GM21447 (cell line): Measurements from ENCODE around the gene CADM1.

Experiments
- ATAC-seq: cut with Tn5 transposase; IDR thresholded peaks from one replicate; pipeline ENCODE4 v1.9.1; 2021; ENCODE audit not compliant: unreplicated experiment

CADM1 gene

DNA sequence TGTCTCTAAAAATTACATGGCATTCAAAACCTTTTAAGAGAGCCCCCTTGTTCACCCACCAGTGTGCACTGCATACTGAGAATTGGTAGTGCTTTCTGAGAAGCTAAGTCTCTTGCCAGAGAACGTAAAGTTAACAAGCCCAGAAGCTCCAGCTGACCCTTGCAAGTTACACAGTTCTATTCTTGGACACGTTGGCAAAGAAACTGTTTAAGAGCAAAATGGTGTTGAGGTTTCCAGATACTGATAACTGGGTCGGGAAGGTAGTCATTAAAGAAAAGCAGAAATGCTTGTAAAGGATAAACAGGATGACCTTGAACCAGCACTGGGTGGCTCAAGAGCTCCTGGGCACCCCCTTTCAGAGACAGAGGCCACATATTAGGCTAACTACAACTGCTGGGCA lies 284.8 kb downstream of the CADM1 start:
- no peak for ATAC-seq

DNA sequence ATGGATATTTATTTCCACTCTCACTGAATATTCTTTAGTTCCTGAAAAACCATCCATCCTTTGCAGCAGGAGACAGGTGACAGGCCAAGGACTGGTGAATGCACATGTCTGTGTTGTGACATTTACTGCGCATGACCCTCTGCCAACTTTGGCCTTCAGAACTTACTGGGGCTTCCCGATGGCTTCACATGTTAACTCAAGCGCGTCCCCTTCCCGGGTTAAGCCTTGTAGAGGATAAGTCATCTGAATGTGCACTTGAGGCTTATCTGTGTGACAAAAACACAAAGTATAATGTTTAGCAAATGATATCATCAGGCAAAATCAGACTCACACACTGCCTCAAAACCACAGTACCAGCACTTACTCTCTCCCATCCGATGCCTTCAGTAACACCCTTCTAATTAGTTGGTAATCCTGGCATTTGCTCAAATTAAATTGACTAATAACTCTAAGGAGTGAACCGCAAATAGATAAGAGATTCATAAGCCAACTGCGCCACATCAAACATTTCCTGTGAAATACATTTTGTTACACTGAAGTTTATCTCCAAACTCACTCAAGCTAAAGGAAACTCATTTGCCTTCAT lies 286.4 kb downstream of the CADM1 start:
- no peak for ATAC-seq

DNA sequence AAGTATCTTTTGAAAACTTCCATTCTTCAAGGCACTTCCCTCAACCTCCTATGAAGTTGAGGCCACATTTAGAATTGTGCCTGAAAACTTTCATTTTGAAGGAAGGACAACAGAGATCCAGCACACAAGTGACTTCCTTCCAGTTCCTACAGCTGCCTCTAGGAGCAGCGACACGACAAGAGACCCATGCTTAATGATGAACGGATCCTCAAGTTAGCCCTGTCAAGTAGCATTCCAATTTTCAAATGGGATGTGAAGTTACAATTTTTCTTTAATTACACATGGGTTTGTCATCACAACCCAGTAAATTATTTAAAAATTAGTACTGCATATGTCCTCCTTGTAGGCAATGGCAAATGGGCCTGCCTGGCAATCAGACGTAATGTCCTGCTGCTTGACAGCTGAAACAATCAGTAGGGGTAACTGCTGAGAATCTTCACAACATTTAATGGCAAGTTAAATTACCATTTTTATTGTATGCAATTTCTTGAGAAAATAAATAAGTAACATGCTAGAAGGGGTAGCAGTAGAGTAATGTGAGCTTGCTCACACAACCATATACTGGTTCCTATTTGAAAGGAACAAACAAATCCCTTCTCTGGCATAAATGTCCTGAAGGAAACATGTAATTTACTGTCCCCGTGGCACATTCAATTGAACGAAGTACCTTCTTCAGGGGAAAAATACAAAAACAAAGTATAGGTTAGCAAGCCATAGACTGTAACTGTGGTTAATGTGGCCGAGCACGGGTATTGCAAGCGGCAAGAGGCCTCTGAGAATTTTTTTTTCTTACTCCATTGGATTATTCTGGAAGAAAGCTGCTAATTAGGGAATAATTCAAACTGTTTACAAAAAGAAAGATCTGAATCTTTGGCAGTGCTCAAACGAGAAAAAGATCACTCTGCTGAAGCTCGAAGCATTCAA lies 288.3 kb downstream of the CADM1 start:
- ATAC-seq: no peak

DNA sequence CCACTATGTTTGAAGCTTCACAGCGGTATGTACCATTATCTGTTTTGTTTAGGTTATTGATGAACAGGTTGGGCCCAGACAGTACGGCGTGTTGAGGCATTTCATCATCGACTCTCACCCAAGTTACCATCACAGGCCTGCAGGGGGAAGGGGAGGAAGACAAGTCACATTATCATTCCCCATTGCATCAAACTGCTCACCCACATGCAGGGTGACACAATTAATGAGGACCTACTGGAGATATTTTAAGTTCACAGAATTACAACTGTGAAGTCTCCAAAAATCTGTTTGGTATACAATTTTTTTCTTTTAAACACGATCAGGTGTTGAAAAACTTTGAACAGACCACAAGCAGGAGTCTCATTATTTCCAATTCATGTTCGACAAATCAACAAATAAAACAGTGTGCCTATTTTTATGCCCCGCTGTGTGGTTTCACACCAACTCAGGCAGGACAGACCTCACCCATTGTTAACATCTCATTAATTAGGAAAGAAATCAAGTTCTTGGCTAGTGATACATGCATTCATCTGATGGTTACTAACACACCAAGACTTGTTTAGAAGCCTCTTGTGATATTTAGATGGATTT lies 289.5 kb downstream of the CADM1 start:
- no peak for ATAC-seq

DNA sequence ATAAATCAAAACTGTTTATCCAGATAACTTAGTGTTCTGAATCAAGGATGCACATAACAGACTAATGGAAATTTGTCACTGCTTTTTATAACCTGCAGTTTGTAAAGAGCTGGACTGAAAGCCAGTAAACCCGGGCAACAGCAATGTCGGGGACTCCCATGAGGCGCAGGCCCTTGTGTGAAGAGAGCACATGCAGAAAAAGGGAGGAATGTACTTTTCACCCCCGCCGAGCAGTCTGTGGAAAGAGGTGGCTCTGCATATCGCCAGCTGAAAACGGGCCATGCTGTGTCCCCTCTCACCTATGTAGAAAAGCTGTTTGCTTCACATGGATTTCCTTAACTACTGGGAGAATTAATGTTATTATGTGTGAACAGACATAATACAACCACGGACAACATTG lies 291.2 kb downstream of the CADM1 start:
- no peak for ATAC-seq

DNA sequence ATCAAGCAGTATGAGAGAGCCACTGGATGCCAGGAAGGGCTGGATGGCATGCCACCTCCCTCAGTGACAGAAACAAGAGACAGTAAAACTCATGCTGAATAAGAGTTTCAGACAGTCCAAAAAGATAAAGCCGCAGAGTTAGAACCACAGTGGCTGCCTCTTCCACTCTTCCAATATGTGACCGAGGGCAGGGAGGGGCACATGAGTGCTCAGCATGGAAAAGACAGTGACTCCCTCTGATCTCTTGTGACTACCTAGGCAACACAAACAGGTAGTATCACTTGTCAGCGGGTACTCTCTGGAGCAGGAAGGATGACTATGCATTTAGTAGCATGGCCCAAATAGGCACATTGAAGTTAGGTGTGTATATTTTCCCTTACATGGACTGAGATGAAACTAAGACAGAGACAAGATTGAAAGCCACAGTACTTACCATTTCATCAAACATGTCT lies 295.4 kb downstream of the CADM1 start:
- no peak for ATAC-seq

DNA sequence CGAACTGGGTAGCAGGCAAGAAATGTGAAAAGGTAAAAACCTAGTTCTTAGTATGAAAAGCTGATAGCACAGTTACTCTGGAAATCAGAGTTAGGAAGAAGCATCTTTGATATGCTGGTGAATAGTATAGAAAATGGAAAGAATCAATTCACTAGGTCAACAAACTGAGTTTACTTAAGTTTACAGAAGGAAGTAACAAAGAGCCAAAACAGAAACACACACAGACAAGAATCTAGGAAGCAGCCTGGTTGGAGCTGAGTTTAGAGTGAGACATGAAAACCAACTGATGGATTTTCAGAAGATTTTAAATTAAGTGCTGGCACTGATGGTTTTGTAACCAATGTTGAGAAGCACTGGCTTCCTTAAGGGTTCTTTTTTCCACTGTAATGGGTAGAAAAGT lies 296.3 kb downstream of the CADM1 start:
- ATAC-seq: no peak

DNA sequence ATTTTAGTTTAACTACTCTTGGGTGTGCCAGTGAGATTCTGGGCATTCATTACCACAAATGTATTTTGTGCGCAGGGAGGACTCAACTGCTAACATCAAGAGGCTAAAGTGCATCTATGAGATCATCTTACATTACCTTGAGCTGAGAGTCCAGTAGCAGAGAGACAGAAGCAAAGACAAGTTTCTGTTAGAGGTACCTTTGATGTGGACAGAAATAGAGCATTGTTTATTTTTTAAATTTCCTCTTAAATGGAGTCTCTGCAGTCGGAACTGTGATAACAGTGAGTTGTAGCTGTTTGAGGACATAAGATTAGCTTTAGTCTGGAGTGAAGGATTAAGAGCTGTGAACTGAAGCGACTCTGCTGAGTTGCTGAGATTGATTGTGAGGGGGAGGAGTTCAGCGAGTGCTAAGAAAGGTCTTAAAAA lies 297.0 kb downstream of the CADM1 start:
- no peak for ATAC-seq

DNA sequence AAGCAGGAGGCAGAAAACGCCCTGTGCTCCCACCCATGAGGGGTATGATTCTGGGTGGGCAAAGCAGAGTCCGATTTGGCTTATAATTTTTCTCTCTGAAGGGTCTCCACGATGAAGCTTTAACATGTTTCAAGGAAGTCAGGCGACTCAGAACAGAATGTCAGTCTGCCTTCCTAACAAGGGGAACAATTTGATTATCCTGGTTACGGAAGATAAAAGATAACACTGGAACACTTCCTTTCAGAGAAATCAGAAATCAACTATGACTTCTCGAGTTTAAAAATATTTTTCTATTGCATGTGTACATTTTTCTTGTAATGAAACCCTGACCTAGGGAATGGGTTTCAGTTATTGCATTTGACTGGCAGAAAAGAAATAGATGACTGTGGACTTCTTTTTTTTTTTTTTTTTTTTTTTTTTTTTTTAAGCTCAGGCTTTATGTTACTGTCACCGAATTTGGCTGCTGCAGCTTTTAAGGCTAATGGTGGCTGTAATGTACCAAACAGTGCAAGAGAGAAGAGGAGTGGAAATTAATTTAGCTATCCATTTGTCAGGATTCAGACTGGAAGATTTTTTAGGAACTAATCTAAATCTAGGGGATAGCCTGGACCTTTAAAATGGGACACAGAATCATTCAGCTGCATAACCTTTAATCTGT lies 297.7 kb downstream of the CADM1 start:
- no peak for ATAC-seq

DNA sequence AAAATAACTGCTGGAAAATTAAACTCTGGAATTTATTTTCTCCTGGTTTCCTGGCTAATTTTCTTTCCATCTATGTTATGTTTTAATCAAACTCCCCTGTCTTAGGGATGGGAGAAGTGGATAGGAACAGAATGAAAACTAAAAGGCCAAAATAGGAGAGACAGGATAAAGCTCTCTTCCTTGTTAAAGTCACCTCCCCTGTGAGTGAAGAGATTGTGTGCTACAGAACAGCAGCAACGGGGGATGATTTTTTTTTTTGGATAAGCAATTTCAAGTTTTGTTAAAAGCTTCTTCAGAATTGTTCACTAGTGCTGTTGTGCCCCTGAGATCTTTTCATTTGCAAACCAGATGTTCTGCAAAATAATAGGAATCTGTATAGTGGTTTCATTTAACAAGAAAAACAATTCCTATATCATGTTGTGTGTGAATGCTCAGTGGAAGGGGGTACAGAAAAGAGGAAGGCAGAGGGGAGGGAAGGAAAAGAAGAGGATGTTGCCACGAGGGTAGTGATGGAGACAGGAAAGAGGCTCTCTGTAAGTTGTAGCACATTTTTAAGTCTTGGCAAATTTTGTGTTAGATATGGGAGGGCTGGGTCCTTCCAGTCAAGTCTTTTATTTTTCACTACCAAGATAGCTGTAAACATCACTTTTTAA lies 301.2 kb downstream of the CADM1 start:
- ATAC-seq: no peak

DNA sequence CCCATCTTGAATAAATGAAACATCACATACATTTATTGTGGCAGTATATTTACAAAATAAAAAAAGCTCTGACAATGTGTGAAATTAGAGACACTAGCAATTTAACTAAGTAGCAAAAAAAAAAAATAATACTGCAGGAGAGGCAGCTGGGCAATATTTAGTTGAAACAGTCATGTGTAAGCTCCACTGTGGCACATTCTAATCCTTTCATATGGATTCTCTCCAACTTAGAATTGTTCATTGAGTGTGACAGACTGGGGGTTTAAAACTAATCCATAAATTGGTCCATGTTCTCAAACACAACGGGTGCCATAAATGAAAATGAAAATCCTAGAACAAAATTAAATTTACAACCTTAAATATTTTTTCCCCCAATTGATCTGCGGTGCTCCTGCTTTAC lies 302.1 kb downstream of the CADM1 start:
- no peak for ATAC-seq

DNA sequence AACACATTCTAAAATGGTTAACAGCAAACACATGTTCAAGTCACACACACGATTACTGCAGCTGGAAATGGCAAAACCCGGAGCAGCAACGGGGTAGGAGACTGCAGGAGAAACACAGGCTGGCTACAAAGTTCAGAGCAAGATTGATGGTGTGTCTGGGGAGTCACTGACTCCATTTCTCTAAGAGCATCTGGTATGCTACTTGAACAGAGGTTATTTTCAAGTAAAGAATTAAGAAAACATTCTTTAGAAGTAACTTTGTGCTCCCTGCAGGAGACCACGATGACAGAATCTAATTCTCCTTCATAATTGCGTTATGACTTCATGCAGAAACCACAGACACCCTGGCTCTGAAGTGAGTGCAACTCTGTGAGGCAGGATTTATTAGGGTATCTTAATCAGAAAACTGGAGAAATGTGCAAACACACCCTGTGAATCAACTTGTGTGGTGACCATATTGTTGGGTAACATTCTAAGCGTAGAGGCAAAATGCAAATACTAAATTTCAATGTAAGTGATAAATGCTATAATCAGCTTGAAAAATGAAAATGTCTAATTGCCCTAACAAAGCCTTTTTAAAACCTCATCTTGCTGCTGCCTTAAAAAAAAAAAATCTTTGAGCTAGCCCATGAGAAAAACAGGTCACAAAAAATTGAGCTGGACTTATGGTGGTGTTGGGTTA lies 303.0 kb downstream of the CADM1 start:
- no peak for ATAC-seq

DNA sequence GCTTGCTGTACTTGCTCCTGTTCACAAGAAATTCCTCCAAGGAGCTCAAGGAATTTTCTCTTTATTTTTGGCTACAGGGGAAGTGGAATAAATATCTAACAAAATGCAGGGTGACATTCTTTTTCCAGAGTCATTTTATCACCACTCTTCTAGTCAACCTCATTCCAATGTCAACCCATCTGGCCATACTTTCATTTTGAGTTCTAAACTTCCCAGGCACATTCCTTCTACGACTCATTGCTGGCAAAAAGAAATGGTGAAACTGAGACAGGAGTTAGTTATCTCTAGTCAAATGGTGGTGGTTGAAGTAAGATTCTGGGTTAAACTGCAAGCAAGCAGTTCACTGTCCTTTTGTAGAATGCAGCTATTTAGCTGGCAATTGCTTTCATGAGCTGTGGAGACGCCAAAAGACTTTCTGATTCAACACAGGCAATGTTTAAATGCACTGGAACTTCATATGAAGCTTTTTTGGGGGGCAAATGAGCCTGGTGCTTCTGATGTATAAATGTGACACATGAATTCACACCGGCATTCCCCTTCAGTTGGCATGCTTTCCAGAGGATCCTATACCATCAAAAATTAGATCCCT lies 304.6 kb downstream of the CADM1 start:
- no peak for ATAC-seq

DNA sequence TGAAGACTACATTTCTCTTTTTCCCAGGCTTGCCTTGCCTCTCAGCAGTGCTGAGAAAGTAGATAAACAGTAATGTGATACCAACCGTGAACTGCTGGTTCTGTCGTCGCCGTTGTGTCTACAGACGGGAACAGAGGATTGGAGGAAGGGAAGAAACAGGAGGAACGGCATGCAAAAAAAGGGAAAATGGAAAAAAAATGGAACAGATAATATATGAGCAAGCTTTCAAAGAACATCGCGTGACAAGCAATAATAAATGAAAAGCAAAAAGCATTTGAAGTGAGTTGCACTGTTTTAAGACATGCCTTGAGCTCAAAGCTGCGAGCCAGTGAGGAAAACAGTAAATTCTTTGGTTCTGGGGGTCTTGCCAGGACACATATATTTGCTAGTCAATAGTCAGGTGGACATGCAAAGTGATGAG lies 305.9 kb downstream of the CADM1 start:
- no peak for ATAC-seq

DNA sequence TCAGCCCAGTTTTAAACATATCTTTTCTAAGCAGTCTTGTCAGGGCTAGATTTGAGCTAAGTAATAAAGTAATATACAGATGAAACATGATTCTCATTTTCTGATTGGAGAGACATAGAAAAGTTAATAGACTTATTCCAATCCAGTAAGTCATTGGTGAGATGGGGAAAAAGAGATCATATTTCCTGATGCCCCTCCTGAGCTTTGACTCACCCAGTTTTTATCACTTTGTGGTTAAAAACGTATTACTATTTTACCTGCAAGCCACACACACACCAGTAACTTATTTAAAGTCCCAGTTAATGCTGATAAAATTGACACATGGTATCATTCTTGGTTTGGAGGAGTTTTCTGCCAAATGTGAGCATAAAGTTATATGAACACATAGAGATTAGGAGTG lies 306.8 kb downstream of the CADM1 start:
- no peak for ATAC-seq

DNA sequence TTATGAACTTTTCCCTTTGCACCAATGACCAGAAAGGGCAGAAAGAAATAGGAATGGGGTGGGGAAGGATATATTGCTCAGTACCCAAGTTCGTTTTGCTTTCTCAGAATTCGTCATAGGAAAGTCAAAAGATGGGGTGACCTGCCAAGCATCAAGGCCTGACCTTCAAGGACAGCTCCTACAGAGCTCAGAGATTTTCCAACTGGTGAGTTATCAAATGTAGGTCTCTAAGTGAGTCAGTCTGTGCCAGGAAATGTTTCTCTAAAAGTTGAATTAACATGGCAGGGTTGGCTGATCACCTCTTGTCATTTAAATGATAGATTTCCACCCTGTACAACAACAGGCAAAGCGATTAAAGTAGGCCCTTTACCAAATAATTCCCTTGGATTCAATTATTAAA lies 307.2 kb downstream of the CADM1 start:
- ATAC-seq: no peak

DNA sequence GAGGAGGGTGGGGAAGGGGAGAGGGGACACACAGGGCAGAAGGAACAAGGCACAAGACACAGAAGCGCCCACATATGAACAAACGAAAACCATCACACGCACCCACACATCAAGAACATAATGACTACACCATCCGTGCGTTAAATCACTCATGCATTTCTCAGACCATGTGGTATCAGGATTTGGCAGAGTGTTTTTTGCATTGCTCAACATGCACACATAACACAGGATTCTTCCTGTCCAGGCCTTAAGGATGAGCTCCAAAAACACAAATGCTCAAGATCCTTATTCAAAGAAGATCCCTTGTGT lies 309.5 kb downstream of the CADM1 start:
- no peak for ATAC-seq

DNA sequence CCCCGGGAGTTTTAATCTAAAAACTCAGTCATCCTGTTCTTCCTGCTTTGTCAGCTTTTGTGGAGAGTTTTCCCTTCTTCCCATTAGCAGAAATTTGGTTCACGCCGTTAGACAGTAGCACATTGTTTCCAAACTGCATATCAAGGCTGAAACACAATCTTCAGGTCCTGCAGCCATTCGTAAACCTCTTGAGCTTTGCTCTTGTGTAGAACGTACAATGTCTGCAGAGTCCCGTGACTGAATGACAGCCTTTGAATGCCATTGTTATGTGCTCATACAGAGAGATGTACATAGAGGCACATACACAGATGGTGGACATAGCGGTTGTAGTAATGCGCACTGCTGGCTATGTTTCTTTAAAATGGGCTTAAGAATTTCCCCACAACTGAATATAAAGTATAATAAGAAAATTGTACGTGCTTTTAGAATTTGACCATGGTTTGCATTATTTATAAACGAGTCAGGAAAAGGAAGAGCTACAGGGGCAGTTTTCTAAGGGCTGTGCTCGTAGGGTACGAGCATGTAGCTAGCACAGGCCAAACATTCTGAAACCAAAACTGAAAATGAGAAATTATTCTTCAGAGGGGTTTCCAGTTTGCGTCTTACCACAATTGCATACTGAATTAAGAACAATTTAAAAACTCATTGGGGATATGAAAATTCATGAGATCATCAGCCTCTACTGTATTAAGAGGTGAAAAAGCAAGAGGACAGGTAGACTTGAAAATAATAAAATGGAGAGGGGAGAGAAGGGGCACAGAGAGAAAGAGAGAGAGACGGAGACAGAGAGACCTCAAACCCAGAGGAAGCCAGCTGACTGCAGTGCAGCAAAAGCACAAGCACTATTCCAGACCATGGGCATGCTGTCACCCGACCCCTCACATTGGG lies 310.1 kb downstream of the CADM1 start:
- ATAC-seq: peak; percentile 79

DNA sequence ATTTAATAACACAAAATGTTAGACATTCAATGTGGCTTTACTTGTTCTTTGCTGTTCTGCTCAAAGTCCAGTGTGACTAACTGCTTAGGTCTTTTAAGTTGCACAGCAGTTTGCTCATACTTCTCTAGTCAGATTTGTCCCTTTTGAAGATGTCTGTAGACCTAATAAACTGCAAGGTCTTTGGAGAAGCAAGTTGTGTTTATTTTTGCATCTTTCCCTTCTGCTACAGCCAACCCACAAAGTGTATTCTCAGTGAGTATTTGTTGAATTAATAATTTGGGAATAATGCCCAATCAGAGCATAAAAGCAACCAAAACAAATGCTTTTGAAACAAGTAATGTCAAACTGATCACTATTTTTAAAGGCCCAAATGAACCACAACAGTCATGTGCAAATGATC lies 312.5 kb downstream of the CADM1 start:
- ATAC-seq: no peak
